ENCODE measurements around the gene POU2AF3. TPM values are rescaled to one million over a fixed set of nuclear protein-coding genes. Genes with fewer than 3 reads are reported as not detected.

The POU2AF3 gene
- polyA plus RNA-seq, 1 donor (not counting 4 experiments of a cell fraction or from before 2014, with no cell fraction given): not detected

DNA sequence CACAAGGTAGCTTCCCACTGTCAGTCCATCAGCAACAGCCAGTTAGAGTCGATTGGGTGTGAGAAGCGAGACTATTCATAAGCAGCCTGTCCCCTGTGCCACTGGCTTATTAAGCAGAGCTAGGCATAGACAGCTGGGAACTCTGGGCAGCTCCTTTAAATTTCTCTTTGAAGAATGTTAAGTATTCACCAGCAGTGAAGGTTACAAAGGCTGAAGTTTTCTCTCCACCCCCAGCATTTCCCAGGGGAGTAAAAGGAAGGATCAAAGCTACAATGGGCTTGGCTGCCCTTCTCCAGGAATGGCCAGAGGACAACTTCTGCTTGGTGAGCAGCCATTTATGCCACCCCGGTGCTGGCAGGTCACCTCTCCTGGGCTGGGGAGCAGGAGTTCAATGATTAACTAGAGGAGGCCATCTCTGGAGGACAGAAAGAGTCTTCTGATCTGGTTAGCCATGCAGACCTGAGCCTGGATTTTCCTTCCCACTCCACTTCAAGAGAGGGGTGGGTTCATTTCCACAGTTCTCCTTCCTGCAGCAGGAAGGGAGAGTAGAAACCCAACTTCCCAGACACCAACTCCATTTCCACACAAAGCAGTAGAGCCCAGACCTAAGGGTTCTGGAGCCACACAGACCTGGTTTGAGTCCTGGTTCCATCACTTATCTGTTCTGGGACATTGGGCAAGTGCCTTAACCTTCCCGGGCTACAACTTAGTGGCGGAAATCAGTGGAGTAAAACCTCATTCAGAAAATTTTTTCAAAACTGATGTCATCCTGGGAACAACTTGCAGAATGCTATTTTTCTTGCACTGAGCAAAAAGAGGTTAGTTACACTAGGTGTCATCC lies 22.6 kb downstream of the POU2AF3 start:
- Histone ChIP-seq H3K4me3 (ENCODE audit: control insufficient read depth in 2 of 3, extremely low read depth in 1 of 3, insufficient read depth in 2 of 3, low read depth in 1 of 3, low read length in 3 of 3) (no peak overlapping the region), H2AFZ (ENCODE audit: control insufficient read depth, low read length) (no peak overlapping the region), H3K9me1 (ENCODE audit: control insufficient read depth, extremely low read depth, insufficient read depth, low read length) (no peaks in the 10 kb centered on the region), H3K4me2 (ENCODE audit: control insufficient read depth, extremely low read depth, insufficient read depth, low read depth, low read length) (no peak overlapping the region), H3K79me2 (ENCODE audit: control insufficient read depth, insufficient read depth, low read length) (no peaks in the 10 kb centered on the region), H3K4me1 (ENCODE audit: control insufficient read depth, extremely low read depth, insufficient read depth, low read length) (no peaks in the 10 kb centered on the region), H3K36me3 (ENCODE audit: control insufficient read depth in 2 of 2, extremely low read depth in 1 of 2, insufficient read depth in 2 of 2, low read length in 2 of 2) (no peaks in the 10 kb centered on the region), H4K20me1 (ENCODE audit: control insufficient read depth, extremely low read depth, insufficient read depth, low read length) (no peaks in the 10 kb centered on the region), H3K27ac (ENCODE audit: control insufficient read depth, insufficient read depth, low read length) (no peak overlapping the region), H3K27me3 (ENCODE audit: control insufficient read depth, extremely low read depth, insufficient read depth, low read length) (peaks cover 12% of the 10 kb centered on the region), H3K9me3 (ENCODE audit: control insufficient read depth, low read depth, low read length) (no peaks in the 10 kb centered on the region), H3K9ac (ENCODE audit: control insufficient read depth, extremely low read depth, insufficient read depth, low read length) (no peak overlapping the region)
- no peak for DNase-seq (ENCODE audit: low read depth, low spot score)
- no peak for FAIRE-seq
- TF ChIP-seq, protein P1, sequence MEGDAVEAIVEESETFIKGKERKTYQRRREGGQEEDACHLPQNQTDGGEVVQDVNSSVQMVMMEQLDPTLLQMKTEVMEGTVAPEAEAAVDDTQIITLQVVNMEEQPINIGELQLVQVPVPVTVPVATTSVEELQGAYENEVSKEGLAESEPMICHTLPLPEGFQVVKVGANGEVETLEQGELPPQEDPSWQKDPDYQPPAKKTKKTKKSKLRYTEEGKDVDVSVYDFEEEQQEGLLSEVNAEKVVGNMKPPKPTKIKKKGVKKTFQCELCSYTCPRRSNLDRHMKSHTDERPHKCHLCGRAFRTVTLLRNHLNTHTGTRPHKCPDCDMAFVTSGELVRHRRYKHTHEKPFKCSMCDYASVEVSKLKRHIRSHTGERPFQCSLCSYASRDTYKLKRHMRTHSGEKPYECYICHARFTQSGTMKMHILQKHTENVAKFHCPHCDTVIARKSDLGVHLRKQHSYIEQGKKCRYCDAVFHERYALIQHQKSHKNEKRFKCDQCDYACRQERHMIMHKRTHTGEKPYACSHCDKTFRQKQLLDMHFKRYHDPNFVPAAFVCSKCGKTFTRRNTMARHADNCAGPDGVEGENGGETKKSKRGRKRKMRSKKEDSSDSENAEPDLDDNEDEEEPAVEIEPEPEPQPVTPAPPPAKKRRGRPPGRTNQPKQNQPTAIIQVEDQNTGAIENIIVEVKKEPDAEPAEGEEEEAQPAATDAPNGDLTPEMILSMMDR (optimal IDR thresholded peaks at IDR 0.05 in 1 of 3, IDR thresholded peaks at IDR 0.05 in 1 of 3, conservative IDR thresholded peaks at IDR 0.05 in 1 of 3; ENCODE audit: extremely low read depth in 1 of 3, insufficient read depth in 2 of 3, low read length in 3 of 3): no peak
- TF ChIP-seq EZH2 (IDR thresholded peaks at IDR 0.05; ENCODE audit: low read length): no peak
- dilution Hi-C loops (cut with MboI; ENCODE audit: extremely low pct_ligation_motif_present, low sequenced_read_pairs): no loop called here

DNA sequence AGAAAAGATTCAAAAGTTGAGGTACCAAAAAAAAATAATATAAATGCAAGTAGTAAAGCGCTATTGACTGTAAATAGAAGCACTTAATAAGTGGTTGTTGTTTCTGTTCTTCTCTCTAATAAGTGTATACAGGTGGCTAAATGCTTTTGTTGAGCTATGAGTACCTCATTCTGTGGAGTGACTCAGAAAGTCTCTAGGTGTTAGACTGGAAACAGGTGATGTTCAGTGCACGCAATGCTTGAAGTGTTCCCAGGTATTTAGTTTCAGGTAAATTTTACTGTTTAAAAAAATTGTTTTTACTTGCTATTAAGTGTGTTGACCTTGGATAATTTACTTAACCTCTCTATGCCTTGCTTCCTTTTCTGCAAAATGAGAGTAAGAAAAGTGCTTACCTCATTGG lies 24.2 kb downstream of the POU2AF3 start:
- Histone ChIP-seq H3K9ac (ENCODE audit: control insufficient read depth, extremely low read depth, insufficient read depth, low read length) (no peak overlapping the region), H3K27me3 (ENCODE audit: control insufficient read depth, extremely low read depth, insufficient read depth, low read length) (peaks cover 12% of the 10 kb centered on the region), H2AFZ (ENCODE audit: control insufficient read depth, low read length) (no peak overlapping the region), H4K20me1 (ENCODE audit: control insufficient read depth, extremely low read depth, insufficient read depth, low read length) (no peaks in the 10 kb centered on the region), H3K27ac (ENCODE audit: control insufficient read depth, insufficient read depth, low read length) (no peak overlapping the region), H3K79me2 (ENCODE audit: control insufficient read depth, insufficient read depth, low read length) (no peaks in the 10 kb centered on the region), H3K4me2 (ENCODE audit: control insufficient read depth, extremely low read depth, insufficient read depth, low read depth, low read length) (no peak overlapping the region), H3K4me1 (ENCODE audit: control insufficient read depth, extremely low read depth, insufficient read depth, low read length) (no peaks in the 10 kb centered on the region), H3K36me3 (ENCODE audit: control insufficient read depth in 2 of 2, extremely low read depth in 1 of 2, insufficient read depth in 2 of 2, low read length in 2 of 2) (no peaks in the 10 kb centered on the region), H3K4me3 (ENCODE audit: control insufficient read depth in 2 of 3, extremely low read depth in 1 of 3, insufficient read depth in 2 of 3, low read depth in 1 of 3, low read length in 3 of 3) (no peak overlapping the region), H3K9me3 (ENCODE audit: control insufficient read depth, low read depth, low read length) (no peaks in the 10 kb centered on the region), H3K9me1 (ENCODE audit: control insufficient read depth, extremely low read depth, insufficient read depth, low read length) (no peaks in the 10 kb centered on the region)
- dilution Hi-C loops (cut with MboI; ENCODE audit: extremely low pct_ligation_motif_present, low sequenced_read_pairs): no loop called here
- DNase-seq (ENCODE audit: low read depth, low spot score): no peak
- no peak for TF ChIP-seq EZH2 (IDR thresholded peaks at IDR 0.05; ENCODE audit: low read length)
- TF ChIP-seq, protein P1 (optimal IDR thresholded peaks at IDR 0.05 in 1 of 3, IDR thresholded peaks at IDR 0.05 in 1 of 3, conservative IDR thresholded peaks at IDR 0.05 in 1 of 3; ENCODE audit: extremely low read depth in 1 of 3, insufficient read depth in 2 of 3, low read length in 3 of 3): no peak
- FAIRE-seq: no peak

Measured in keratinocyte (primary cell).